HCT116 (cell line): ENCODE results near the gene FOXP1. TPM values are rescaled to one million over a fixed set of nuclear protein-coding genes. Genes with fewer than 3 reads are reported as not detected.

Experiments used
- ATAC-seq: fragments of 200-7000 bp; cut with Tn5 transposase; 2 replicates; pipeline ENCODE4 v1.9.1; 2020; ENCODE audit warnings: mild to moderate bottlenecking, moderate library complexity
- BruUV-seq: library from RNA; stranded (reverse); fragments of 400-500 nt; replicated peaks from 2 replicates; lab custom pipeline; 2021; lab: Mats Ljungman, UMichigan
- CTCF ChIA-PET: fragments of 300-600 bp; sonication (Branson Sonifier 250); formaldehyde crosslinking; loops from one replicate; lab custom pipeline; 2021; ENCODE audit warnings: antibody characterized with exemption; lab: Charles Lee
- POLR2A ChIA-PET: fragments of 300-600, 350-600 bp; sonication (Branson Sonifier 250); formaldehyde crosslinking; loops from one replicate; lab custom pipeline; 2021; ENCODE audit warnings: antibody characterized with exemption; lab: Charles Lee
- RAD21 ChIA-PET, 2 experiments: fragments of 300-600 bp; sonication (Branson Sonifier 250); formaldehyde crosslinking; loops; one replicate each; lab custom pipeline; 2023; ENCODE audit warnings: low total read pairs in 2 of 2; ENCODE audit not compliant: uncharacterized antibody in 2 of 2, unreplicated experiment in 2 of 2, low non-redundant PET in 1 of 2; lab: Charles Lee
- DNase-seq: peaks from one replicate; pipeline ENCODE4 v3.0.0-alpha.2; 2010; ENCODE audit warnings: low read depth, low spot score
- H2AFZ ChIP-seq: fragments of 200-600 bp; shearing (Covaris generic), sonication (generic); 2 replicates; pipeline ENCODE4 v1.6.1; 2017; ENCODE audit warnings: low read depth, mixed run types, mixed read lengths, antibody characterized with exemption, low read length; ENCODE audit not compliant: poor library complexity, severe bottlenecking
- H3K27ac ChIP-seq: 2 replicates; pipeline ENCODE4 v1.5.1; 2012; ENCODE audit warnings: low read depth, low read length
- H3K27me3 ChIP-seq: fragments of 200-600 bp; sonication (generic); 2 replicates; pipeline ENCODE4 v1.6.1; 2016; ENCODE audit warnings: mixed run types, low read length, mixed read lengths; ENCODE audit not compliant: insufficient read depth
- H3K36me3 ChIP-seq, 2 experiments: fragments of 200-500 bp in 1 of 2; fragments of 200-600 bp in 1 of 2; sonication (Bioruptor generic) in 1 of 2; sonication (generic) in 1 of 2; 2 replicates each; pipeline versions ENCODE4 v1.5.1 to v1.6.1; 2014 to 2016; ENCODE audit warnings: low read length in 2 of 2, inconsistent platforms in 1 of 2, mixed read lengths in 1 of 2, mixed run types in 1 of 2; ENCODE audit not compliant: insufficient read depth in 2 of 2, control insufficient read depth in 1 of 2
- H3K4me1 ChIP-seq, 2 experiments: fragments of 200-600 bp in 1 of 2; sonication (generic) in 1 of 2; 2 replicates each; pipeline versions ENCODE4 v1.5.1 to v1.6.1; 2012 to 2017; ENCODE audit warnings: low read length in 2 of 2, inconsistent platforms in 1 of 2, mild to moderate bottlenecking in 1 of 2, mixed read lengths in 1 of 2, mixed run types in 1 of 2, moderate library complexity in 1 of 2; ENCODE audit not compliant: insufficient read depth in 2 of 2, control insufficient read depth in 1 of 2
- H3K4me2 ChIP-seq: fragments of 200-600 bp; sonication (generic); 2 replicates; pipeline ENCODE4 v1.6.1; 2017; ENCODE audit warnings: mixed run types, low read length, mixed read lengths
- H3K4me3 ChIP-seq, 2 experiments: fragments of 200-600 bp in 1 of 2; sonication (generic) in 1 of 2; replicated peaks in 1 of 2; 2 replicates each; pipeline ENCODE4 v1.5.1; 2011 to 2016; ENCODE audit warnings: low read length in 2 of 2, control low read depth in 1 of 2, low read depth in 1 of 2, mild to moderate bottlenecking in 1 of 2, mixed read lengths in 1 of 2, mixed run types in 1 of 2
- H3K79me2 ChIP-seq: fragments of 200-600 bp; sonication (generic); 2 replicates; pipeline ENCODE4 v1.6.1; 2017; ENCODE audit warnings: mild to moderate bottlenecking, mixed run types, low read length, moderate library complexity, mixed read lengths; ENCODE audit not compliant: insufficient read depth
- H3K9ac ChIP-seq: fragments of 200-600 bp; sonication (generic); 2 replicates; pipeline ENCODE4 v1.6.1; 2016; ENCODE audit warnings: low read length, mixed read lengths
- H3K9me2 ChIP-seq: fragments of 200-600 bp; sonication (generic), shearing (Covaris generic); 2 replicates; pipeline ENCODE4 v1.6.1; 2017; ENCODE audit warnings: mixed run types, mild to moderate bottlenecking, moderate library complexity; ENCODE audit not compliant: insufficient read depth
- H3K9me3 ChIP-seq, 2 experiments: fragments of 200-500 bp in 1 of 2; fragments of 200-600 bp in 1 of 2; sonication (Bioruptor generic) in 1 of 2; sonication (generic) in 1 of 2; 2 replicates each; pipeline ENCODE4 v1.6.1; 2014 to 2017; ENCODE audit warnings: low read length in 2 of 2, mixed read lengths in 2 of 2, inconsistent platforms in 1 of 2, low read depth in 1 of 2, mild to moderate bottlenecking in 1 of 2, mixed run types in 1 of 2, moderate library complexity in 1 of 2; ENCODE audit not compliant: control insufficient read depth in 1 of 2, insufficient read depth in 1 of 2
- H4K20me1 ChIP-seq: fragments of 200-600 bp; sonication (generic), shearing (Covaris generic); 2 replicates; pipeline ENCODE4 v1.6.1; 2017; ENCODE audit warnings: mixed run types, mild to moderate bottlenecking, moderate library complexity; ENCODE audit not compliant: insufficient read depth
- ATF3 ChIP-seq: IDR thresholded peaks from 2 replicates; pipeline ENCODE4 v1.6.1; 2012
- CBX3 ChIP-seq: IDR thresholded peaks from 2 replicates; pipeline ENCODE4 v1.6.1; 2012; ENCODE audit warnings: low read depth
- CTCF ChIP-seq, 3 experiments: fragments of 200-600 bp in 1 of 3; sonication (generic) in 1 of 3; IDR thresholded peaks in 2 of 3; conservative IDR thresholded peaks in 1 of 3; 2 replicates each; pipeline ENCODE4 v1.5.1; 2012 to 2017; ENCODE audit warnings: low read depth in 2 of 3, low read length in 2 of 3, antibody characterized with exemption in 1 of 3, borderline replicate concordance in 1 of 3, control low read depth in 1 of 3, mild to moderate bottlenecking in 1 of 3, mixed read lengths in 1 of 3, mixed run types in 1 of 3, moderate library complexity in 1 of 3; ENCODE audit not compliant: insufficient read depth in 1 of 3
- ELF1 ChIP-seq: IDR thresholded peaks from 2 replicates; pipeline ENCODE4 v1.6.1; 2012; ENCODE audit warnings: low read depth, borderline replicate concordance
- EZH2 ChIP-seq: fragments of 200-600 bp; sonication (generic); IDR thresholded peaks from 2 replicates; pipeline ENCODE4 v1.6.1; 2017; ENCODE audit warnings: antibody characterized with exemption, mixed run types
- EZH2phosphoT487 ChIP-seq: fragments of 200-600 bp; IDR thresholded peaks from 2 replicates; pipeline ENCODE4 v1.6.1; 2018; ENCODE audit warnings: antibody characterized with exemption, borderline replicate concordance
- FOSL1 ChIP-seq: IDR thresholded peaks from 2 replicates; pipeline ENCODE4 v1.6.1; 2012; ENCODE audit warnings: low read depth
- JUND ChIP-seq: IDR thresholded peaks from 2 replicates; pipeline ENCODE4 v1.6.1; 2012
- POLR2A ChIP-seq: IDR thresholded peaks from 2 replicates; pipeline ENCODE4 v1.7.0; 2011; ENCODE audit warnings: borderline replicate concordance; ENCODE audit not compliant: insufficient read depth, insufficient read length; ENCODE audit errors: extremely low read depth
- POLR2AphosphoS5 ChIP-seq: IDR thresholded peaks from 2 replicates; pipeline ENCODE4 v1.6.1; 2011; ENCODE audit warnings: mild to moderate bottlenecking, low read depth, low read length, moderate library complexity
- RAD21 ChIP-seq: IDR thresholded peaks from 2 replicates; pipeline ENCODE4 v1.6.1; 2012; ENCODE audit warnings: low read depth, mild to moderate bottlenecking
- SIN3A ChIP-seq: IDR thresholded peaks from 2 replicates; pipeline ENCODE4 v1.6.1; 2012; ENCODE audit warnings: low read depth
- SP1 ChIP-seq: IDR thresholded peaks from 2 replicates; pipeline ENCODE4 v1.6.1; 2012; ENCODE audit warnings: low read depth
- TCF7L2 ChIP-seq: IDR thresholded peaks from 2 replicates; pipeline ENCODE4 v1.7.0; 2011; ENCODE audit warnings: borderline replicate concordance, inconsistent platforms; ENCODE audit not compliant: insufficient read depth, insufficient read length; ENCODE audit errors: extremely low read depth
- ZNF274 ChIP-seq: fragments of 200-500 bp; sonication (Bioruptor generic); IDR thresholded peaks from 2 replicates; pipeline ENCODE4 v1.6.1; 2014; ENCODE audit warnings: mild to moderate bottlenecking, low read depth, low read length, inconsistent platforms
- intact Hi-C: fragments of 100-400 bp; cut with micrococcal nuclease; formaldehyde crosslinking; loops from 2 replicates; pipeline ENCODE4 v1.10.0; 2022
- total RNA-seq: library from RNA; stranded (reverse); gene quantifications from one replicate; pipeline ENCODE4 v1.2.1, GENCODE V29; 2021; ENCODE audit not compliant: unreplicated experiment
- TF ChIP-seq, protein P1 (sequence below): IDR thresholded peaks from 2 replicates; pipeline ENCODE4 v1.6.1; 2012
- TF ChIP-seq, protein P2 (sequence below): IDR thresholded peaks from 2 replicates; pipeline ENCODE4 v1.6.1; 2012; ENCODE audit warnings: low read depth
- TF ChIP-seq, protein P3 (sequence below): IDR thresholded peaks from 2 replicates; pipeline ENCODE4 v1.6.1; 2011; ENCODE audit warnings: mild to moderate bottlenecking, low read length, moderate library complexity; ENCODE audit not compliant: insufficient replicate concordance; ENCODE audit errors: extremely low read depth

FOXP1 gene
- total RNA-seq, 1 experiment from 2014 or later = 11.4 TPM

DNA sequence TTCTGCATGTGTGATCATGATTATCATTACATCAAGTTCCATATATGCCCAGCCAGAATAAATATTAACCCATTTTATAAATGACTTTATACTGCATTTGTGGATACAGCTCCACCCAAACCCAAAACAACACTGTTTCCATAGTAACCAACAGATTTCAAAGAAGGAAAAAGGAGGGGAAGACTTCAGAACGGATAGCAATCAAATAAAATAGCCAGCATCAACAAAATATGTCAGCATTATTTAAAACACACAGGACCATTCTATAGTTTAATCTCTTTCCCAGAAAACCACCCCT lies 114.4 kb downstream of the FOXP1 start:
- Histone ChIP-seq H4K20me1 (no peaks in the 10 kb centered on the region), H3K36me3 (no peaks in the 10 kb centered on the region), H3K27me3 (no peaks in the 10 kb centered on the region), H3K4me1 (peaks cover 0 to 7% of the 10 kb centered on the region in 2 experiments; a peak in 2 of 4 replicates), H3K9me2 (no peaks in the 10 kb centered on the region), H3K4me2 (no peak overlapping the region), H3K27ac (no peak overlapping the region), H3K9ac (no peak overlapping the region), H3K79me2 (no peaks in the 10 kb centered on the region), H3K9me3 (no peaks in the 10 kb centered on the region), H3K4me3 (no peak overlapping the region), H2AFZ (no peak overlapping the region)
- ChIA-PET CTCF (no interaction called here), RAD21 (no interaction called here), POLR2A (no interaction called here)
- ATAC-seq (no peak), DNase-seq (no peak)
- intact Hi-C loops = no loop called here
- BruUV-seq = no TSS peak
- no peak for TF ChIP-seq CBX3
- TF ChIP-seq JUND = no peak
- TF ChIP-seq ZNF274 = no peak
- TF ChIP-seq, protein P1, sequence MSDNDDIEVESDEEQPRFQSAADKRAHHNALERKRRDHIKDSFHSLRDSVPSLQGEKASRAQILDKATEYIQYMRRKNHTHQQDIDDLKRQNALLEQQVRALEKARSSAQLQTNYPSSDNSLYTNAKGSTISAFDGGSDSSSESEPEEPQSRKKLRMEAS = no peak
- no peak for TF ChIP-seq TCF7L2
- TF ChIP-seq EZH2phosphoT487 = no peak
- TF ChIP-seq, protein P2, sequence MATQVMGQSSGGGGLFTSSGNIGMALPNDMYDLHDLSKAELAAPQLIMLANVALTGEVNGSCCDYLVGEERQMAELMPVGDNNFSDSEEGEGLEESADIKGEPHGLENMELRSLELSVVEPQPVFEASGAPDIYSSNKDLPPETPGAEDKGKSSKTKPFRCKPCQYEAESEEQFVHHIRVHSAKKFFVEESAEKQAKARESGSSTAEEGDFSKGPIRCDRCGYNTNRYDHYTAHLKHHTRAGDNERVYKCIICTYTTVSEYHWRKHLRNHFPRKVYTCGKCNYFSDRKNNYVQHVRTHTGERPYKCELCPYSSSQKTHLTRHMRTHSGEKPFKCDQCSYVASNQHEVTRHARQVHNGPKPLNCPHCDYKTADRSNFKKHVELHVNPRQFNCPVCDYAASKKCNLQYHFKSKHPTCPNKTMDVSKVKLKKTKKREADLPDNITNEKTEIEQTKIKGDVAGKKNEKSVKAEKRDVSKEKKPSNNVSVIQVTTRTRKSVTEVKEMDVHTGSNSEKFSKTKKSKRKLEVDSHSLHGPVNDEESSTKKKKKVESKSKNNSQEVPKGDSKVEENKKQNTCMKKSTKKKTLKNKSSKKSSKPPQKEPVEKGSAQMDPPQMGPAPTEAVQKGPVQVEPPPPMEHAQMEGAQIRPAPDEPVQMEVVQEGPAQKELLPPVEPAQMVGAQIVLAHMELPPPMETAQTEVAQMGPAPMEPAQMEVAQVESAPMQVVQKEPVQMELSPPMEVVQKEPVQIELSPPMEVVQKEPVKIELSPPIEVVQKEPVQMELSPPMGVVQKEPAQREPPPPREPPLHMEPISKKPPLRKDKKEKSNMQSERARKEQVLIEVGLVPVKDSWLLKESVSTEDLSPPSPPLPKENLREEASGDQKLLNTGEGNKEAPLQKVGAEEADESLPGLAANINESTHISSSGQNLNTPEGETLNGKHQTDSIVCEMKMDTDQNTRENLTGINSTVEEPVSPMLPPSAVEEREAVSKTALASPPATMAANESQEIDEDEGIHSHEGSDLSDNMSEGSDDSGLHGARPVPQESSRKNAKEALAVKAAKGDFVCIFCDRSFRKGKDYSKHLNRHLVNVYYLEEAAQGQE = no peak
- no peak for TF ChIP-seq ELF1
- TF ChIP-seq SP1 = no peak
- TF ChIP-seq FOSL1 = no peak
- TF ChIP-seq CTCF (IDR thresholded peaks at IDR 0.05 in 2 of 3, conservative IDR thresholded peaks at IDR 0.05 in 1 of 3; ENCODE audit: borderline replicate concordance in 1 of 3, insufficient read depth in 1 of 3, low read depth in 2 of 3, low read length in 2 of 3) = no peak
- TF ChIP-seq SIN3A = no peak
- no peak for TF ChIP-seq EZH2
- TF ChIP-seq POLR2A = no peak
- TF ChIP-seq, protein P3, sequence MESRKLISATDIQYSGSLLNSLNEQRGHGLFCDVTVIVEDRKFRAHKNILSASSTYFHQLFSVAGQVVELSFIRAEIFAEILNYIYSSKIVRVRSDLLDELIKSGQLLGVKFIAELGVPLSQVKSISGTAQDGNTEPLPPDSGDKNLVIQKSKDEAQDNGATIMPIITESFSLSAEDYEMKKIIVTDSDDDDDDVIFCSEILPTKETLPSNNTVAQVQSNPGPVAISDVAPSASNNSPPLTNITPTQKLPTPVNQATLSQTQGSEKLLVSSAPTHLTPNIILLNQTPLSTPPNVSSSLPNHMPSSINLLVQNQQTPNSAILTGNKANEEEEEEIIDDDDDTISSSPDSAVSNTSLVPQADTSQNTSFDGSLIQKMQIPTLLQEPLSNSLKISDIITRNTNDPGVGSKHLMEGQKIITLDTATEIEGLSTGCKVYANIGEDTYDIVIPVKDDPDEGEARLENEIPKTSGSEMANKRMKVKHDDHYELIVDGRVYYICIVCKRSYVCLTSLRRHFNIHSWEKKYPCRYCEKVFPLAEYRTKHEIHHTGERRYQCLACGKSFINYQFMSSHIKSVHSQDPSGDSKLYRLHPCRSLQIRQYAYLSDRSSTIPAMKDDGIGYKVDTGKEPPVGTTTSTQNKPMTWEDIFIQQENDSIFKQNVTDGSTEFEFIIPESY = no peak
- TF ChIP-seq ATF3 = no peak
- no peak for TF ChIP-seq RAD21
- TF ChIP-seq POLR2AphosphoS5 = no peak
